Putamen (tissue), 1 donor: ENCODE data around the gene ERC2.

Experiments
- DNase-seq: peaks from one replicate; pipeline ENCODE4 v3.0.0-alpha.2; 2016; ENCODE audit warnings: low spot score

The ERC2 gene

DNA sequence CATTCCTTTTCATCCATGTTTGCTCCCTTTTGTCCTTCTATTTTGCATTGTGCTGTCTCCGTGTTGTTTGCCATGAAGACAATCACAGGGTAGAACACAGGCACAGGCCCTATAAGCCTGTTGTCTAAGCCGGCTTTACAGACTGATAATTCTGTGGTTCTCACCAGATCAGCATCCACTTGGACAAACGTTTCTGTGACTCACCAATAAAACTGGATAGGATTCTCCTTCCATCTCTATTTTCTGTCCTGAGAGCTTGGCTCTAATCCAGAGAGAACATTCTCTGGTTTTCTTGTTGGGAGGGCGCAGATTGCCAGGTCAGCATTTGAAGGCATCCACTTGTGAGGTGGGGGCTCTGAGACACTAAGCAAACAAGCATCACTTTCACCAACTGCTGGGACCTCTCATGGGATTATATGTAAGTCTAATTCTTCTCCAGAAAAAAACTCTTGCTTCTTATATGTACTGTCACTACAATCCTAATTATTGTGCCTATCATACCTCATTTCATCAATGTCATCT lies 101.6 kb downstream of the ERC2 start:
- peak; percentile 11 for DNase-seq

DNA sequence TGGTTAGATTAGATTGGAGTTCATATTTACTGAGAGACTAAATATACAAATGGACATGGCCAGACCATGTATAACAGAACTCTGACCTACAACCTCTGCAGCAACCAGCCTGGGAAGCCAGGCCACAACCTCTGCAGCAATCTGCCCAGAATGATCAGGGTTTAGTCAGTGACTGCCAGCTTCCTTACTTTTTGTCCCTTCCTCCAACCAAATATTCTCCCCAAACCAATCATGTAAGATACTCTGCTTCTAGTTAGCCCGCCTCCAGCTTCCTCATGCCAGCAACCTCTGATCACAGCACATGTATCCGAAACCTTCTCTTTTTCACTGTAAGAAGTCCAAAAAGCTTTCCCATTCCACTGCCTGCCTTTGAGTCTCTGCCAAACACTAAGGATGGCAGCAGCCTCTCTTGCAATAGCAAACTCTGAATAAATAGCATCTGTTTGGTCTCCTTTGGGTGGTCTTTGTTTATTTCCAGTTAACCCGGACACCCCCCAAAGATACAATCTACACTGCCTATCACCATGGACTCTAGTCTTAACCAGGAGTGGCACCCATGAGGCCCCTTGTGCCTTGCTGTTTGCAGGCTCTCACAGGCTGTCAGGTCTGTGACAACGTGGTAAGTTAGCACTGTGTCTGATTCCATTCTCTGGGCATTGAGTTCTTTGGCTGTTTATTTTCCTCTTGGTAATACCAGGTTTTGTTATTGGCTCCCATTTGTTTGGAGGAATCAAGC lies 102.2 kb downstream of the ERC2 start:
- peak; percentile 5 for DNase-seq

DNA sequence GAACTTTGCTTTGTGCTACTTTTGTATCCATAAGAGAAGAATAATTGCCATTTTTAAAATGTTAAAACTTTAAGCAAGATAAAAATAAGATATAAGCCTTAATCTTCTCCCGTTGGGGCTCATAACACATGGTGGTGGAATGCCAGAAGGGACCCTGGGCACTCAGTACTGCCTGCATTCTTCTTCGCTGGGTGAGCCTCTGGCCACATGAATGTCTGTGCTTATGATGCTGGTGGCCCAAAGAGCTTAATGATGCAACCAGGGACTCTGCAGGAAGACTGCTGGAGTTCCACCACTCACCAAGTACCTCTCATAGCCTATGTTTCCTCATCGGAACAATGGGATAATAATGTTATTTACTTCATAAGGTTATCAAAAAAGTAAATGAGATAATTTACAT lies 103.6 kb downstream of the ERC2 start:
- no peak for DNase-seq

DNA sequence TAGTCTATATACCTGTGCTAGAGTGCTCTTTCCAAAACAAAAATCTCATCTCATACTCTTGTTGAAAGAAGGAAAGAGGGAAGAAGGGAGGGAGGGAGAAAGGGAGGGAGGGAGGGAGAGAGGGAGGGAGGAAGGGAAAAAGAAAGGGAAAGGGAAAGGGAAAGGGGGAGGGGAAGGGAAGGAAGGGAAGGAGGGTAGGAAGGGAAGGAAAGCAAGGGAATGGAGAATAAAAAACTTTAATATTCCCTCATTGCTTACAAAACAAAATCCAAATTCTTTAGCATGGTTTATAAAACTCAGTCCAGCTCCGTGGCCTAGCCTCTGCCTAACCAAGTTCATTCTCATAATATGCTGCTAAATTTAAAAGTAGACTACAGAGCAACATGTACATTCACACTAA lies 104.5 kb downstream of the ERC2 start:
- no peak for DNase-seq

DNA sequence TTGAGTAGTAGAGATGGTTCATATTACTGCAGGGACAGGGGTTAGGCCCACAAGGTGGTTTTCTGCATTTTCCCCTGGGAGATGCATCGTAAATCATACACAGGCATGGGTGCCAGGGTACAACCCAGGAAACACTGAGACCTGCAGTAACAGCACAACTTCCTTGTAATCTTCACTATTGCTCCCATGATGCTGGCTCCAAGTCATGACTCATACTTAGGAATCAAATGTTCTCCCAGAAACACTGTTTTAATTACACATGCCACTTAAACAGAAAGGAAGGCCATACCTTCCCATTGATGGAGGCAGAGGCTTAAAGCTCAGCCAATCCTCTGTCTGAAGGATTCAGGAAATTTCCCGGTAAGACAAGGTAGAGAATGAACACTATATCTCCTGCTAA lies 106.5 kb downstream of the ERC2 start:
- DNase-seq, result no peak

DNA sequence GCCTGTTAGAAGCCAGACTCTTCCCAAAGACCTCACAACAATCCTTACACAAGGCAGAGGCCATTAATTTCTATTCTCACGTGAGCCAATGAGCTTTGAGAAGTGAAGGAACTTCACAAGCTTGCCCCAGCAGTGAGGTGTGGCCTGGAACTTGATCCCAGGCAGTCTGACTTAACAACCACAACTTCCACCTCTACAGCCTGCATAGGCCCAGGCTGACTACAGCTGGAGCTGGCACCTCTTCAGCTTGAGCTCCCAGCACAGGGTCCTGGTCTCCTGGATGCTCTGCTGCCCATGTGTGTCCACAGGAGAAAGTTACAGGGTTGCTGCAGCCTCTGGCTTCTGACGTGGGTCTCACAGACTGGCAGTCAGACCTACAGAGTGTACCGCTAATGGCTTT lies 111.0 kb downstream of the ERC2 start:
- DNase-seq, result no peak

DNA sequence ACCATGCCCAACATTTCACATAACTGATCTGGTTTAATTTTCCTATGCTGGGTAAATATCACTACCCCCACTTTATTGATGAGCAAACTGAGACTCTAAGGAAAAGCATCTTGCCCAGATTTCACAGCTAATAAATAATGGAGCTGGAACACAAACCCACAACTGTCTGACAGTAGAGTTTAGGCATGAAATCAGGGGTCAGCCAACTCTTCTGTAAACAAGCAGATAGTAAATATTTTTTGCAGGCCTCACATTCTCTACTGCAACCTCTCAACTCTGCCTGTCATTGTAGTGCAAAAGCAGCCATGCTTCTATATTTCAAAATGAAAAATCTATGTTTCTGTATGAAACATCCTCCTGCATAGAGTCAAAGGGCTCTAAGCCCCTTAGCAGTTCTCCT lies 111.5 kb downstream of the ERC2 start:
- DNase-seq, result no peak

DNA sequence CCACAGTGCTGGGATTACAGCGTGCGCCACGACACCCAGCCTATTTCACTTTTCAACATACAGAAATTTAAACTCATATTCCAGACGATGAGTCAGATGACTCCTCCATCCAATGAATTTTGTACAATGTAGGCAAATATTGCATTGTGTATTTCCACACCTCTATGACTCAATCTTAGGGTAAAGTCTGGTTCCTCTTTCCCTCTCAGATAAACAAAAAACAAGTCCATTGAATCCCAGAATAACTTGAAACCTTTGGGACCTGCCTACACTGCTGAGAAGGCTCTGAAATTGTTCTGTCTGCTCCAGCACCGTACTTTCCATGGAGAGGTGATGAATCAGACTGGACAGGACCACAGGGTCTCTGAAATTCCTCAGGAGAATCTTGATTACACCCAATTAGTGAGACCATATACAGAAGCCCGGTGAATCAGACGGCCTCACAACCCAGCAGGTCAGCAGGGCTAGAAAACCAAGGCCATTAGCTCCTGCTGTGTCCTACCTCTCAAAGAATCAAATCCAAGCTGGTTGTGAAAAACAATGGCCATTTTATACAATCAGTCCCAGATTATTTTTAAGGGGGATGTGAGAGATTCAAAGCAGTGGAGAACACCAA lies 112.6 kb downstream of the ERC2 start:
- no peak for DNase-seq

DNA sequence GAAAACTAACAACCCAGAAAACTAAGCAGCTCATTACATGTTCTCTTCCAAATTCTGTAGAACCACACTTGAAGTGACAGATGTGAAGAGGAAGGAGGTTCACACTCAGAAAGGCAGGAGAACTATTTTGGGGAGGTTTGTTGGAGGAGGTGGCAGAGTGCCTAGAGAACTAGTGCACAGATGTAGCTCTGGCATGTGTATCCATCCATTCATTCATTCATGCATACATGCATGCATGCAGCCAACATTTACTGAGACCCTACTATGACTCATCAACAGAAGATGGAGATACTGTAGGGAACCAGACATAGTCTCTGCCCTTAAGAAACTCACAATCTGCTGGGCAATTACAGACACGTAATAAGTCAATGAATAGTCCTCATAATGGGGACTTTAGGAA lies 116.7 kb downstream of the ERC2 start:
- no peak for DNase-seq

DNA sequence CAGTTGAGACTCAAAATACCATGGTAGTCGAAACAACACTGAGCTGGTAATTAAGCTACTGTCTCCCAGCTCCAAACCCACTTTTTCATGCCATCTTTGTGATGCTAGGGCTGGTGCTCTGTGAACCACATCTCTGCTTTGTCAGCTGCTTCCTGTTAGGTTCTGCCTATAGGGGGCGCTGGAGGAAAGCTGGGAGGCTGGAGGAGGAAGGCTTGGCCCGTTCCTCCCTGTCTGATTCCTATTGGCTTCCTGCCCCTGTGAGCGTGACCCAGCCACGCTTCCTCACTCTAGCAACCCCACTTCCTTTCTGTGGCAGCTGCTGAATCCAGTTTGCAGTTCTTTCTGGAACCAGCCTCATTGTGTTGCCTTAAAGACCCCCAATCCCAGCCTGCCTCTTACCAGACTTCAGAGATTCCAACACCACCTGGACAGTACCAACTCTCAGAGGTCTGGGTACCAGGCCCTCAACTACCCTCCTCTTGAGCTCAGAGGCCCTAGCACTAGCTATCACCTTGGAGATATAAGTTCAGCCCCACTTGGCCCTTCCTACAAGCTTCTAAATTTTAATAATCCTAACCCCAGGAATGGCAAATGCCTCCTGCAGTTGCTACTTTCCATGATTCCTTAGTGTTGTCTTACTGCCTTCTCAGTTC lies 120.9 kb downstream of the ERC2 start:
- peak; percentile 76 for DNase-seq

DNA sequence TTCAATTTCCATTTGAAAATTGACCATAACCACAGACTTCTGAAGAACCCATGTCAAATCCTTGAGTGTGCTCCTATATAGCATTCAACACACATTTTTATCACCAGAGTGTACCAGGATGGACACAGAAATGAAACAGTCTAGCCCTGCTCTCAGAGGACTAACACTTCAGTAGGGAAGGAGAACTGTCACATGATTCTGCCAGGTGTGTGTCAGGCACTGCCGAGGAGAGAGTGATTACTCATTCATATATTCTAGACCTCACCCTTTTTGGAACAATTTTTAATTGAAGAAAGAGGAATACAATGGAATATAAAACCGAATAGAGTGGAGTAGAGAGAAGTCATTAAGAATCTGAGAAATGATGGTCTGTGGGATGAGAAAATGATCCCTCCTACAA lies 125.8 kb downstream of the ERC2 start:
- no peak for DNase-seq

DNA sequence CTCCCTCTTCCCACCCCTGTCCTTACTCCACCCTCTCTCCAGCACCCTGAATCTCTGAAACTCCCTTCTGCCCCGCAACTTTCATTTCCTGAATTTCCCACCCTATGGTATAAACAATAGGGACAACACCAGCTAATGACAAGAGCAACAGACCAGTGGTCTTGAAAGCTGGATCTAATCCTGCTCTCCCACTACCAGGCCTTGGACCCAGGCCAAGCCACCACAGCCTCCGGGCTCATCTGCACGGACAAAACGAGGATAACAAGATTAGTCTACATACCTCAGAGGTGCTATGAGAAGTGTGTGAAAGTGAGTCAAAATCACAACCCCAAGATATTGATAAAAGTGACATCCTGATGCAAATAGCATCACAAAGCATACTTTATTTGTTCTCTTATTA lies 128.6 kb downstream of the ERC2 start:
- DNase-seq, result no peak

DNA sequence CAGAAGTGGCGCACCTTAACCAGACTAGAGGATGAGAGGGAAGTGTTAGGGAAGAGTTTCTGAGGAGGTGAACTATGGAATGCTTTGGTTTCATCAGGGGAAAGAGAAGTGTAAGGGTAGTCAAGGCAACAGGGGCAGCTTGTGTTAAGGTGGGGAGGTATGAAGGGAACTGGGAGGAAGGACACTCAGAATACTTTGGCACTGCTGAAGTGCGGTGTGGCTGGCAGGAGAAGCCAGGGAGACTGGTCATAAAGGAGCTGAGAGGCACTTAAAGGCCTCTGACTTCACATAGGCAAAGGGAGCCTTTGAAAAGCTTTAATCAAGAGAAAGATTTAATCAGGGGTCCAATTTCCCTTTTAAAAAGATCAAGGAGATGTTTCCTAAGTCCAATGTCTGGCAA lies 129.0 kb downstream of the ERC2 start:
- DNase-seq, result no peak

DNA sequence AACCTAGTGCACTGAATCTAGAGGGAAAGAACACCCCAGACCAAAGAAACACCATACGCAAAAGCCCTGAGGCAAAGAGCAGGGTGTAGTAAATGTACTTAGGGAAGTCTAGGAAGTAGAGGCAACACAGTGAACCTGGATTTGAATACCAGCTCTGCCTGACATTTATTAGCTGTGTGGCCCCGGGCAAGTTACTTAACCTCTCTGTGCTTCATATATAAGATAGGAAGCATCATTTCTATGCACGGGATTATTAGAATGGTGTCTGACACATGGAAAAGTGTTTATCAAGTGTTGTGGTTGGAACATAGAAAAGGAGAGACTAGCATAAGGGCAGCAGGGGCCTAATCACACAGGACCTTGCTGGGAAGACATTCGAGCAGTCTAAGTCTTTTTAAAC lies 132.2 kb downstream of the ERC2 start:
- DNase-seq, result no peak

DNA sequence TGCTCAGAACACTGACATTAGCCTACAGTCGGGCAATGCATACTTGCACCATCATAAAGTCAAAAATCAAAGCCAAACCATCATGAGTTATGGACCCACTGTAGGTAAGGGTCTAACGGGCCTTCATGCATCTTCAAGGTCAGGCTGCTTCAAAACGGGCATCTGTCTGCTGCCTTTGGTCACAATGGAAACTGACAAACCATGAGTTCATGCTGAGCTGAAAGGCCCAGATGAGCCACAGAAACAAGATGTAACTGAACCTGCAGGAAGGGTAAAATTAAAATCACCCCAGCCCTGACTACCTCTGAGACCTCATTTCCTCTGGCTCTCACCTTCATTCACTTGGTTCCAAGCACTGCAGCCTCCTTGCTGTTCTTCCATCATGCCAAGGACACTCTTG lies 143.8 kb downstream of the ERC2 start:
- DNase-seq, result no peak

DNA sequence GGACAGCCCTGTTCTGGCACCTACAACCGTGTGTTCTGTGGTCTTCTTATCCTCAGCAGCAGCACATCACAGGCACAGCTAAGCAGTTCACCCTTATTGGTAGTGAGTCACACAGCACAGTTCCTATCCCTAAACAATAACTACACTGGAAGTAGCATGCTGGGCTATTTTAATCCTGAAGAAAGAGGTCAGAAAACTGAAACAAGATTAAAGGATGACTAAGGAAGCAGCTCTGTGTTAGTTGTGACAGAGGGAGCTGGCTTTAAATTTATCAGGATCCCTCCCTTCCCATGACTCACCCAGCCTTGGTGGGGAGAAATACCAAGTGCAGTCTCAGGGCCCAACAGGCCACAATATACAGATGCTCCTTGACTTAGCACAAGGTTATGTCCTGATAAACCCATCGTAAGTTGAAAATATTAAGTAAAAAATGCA lies 144.3 kb downstream of the ERC2 start:
- DNase-seq, result peak; percentile 15

DNA sequence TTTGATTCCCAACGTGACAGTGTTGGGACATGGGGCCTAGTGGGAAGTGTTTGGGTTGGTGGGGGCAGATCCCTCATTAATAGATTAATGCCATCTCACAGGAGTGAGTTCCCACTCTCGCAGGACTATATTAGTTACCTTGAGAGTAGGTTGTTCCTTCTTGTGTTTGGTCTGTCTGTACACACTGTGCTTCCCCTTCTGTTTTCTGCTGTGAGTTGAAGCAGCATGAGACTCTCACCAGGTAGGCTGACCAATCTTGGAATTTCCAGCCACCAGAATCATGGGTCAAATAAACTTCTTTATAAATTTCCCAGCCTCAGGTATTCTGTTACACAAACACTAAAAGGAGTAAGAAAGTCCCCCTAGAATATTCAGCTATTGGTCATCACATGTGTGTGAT lies 145.4 kb downstream of the ERC2 start:
- no peak for DNase-seq

DNA sequence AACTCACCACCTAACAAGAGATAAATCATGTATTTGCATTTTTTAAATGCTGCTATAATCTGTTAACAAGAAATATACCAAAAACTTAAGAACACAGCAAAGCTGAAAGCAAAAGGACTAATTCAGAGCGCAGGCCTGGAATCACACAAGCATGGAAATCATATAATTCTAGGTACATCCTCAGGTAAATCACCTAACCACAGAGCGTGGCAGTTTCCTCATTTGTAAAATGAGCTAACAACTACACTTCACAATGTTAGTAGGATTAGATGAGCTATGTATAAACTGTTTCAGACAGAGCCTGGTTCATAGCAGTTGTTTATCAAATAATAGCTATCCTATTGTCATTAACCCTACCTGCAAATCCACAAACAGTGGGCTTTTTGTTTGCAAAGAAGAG lies 146.4 kb downstream of the ERC2 start:
- no peak for DNase-seq

DNA sequence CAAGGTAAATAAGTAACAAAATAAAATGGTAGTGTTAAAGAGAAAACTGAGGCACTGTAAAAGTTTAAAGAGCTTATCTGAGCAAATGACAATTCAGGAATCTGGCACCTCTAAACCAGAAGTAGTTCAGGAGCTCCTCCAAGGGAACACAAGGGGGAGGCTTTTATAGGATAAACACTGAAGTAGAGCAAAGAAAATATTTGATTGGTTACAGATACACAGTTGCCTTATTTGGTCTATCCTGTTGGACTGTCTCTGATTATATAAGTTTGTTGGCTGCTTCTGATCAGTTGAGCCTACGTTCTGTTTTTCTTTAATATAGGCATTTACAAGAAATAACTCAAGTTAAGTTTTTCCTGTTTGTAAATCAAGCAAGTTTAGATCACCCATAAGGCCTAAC lies 146.9 kb downstream of the ERC2 start:
- DNase-seq, result no peak

DNA sequence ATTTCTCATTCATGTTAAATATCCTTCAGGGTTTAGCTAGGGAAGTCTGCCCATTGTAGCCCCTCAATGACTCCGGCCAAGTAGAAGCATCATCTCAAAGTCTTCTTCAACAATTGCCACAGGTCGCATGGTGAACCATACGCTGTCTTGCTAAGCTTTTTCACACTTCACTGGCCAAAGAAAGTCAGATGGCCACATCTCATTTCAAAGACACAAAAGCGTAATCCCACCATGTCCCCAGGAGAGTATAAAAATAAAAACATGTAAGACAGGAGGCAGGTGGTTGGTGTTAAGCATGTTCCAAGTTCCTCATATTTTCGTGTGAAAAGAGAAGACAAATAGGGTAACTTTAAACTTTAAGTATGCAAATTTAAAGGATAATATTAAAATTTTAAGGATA lies 147.4 kb downstream of the ERC2 start:
- DNase-seq, result no peak

DNA sequence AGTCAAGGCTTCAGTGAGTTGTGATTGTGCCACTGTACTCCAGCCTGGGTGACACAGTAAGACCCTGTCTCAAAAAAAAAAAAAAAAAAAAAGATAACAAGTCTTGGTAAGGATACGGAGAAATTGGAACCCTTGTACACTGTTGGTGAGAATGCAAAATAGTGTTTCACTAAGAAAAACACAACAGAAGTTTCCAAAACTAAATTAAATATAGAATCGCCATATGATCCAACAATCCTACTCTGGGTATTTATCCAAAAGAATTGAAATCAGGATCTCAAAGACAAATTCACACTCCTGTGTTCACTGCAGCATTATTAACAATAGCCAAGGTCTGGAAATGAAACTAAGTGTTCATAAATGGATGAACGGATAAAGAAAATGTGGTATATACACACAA lies 149.4 kb downstream of the ERC2 start:
- DNase-seq, result no peak

DNA sequence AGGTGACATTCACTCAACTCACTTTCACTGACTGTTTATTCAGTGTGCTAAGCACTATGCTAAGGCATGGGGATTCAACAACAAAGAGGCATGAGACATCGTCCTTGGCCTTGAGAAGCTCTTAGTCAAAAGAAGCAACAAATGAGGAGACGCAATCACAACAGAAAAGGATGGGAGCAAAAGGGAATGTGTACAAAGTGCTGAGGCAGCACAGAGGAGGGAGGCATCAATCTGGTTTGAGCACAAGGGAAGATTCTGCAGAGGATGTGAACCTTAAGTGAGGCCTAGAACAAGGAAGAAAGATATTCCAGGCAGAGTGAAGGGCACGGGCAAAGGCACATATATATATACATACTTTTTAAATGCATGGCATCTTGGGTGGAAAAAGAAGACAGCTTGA lies 151.3 kb downstream of the ERC2 start:
- DNase-seq, result no peak

DNA sequence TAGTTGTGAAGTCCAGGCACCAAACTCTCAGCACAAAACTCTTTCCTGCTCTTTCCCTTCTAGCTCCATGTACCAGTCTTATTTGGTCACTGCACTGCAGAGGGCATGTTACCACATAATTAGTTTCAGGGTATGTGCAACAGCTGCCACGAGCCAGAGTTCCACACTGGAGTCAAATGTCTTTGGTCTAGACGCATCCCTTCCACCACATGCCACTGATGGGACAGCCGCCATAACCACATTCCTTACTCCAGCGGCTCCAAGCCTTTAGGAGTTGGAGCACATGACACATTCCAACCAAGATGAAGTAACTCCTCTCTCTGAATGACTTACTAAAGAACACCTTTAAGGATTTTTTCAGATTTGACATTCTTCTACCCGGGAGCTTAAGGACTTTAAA lies 153.4 kb downstream of the ERC2 start:
- DNase-seq, result no peak
